Hepatocyte (in vitro differentiated cells): Measurements from ENCODE around the gene LRRC63. TPM values are rescaled to one million over a fixed set of nuclear protein-coding genes. Genes with fewer than 3 reads are reported as not detected.

ENCODE experiments used
- DNase-seq: peaks from one replicate; pipeline ENCODE4 v3.0.0-alpha.2; 2016; ENCODE audit warnings: low spot score
- H2AFZ ChIP-seq: fragments of 200-600 bp; sonication (generic); 2 replicates; pipeline ENCODE4 v1.6.0; 2016; ENCODE audit warnings: antibody characterized with exemption, mild to moderate bottlenecking
- H3K27ac ChIP-seq: fragments of 200-600 bp; sonication (generic); 2 replicates; pipeline ENCODE4 v1.5.1; 2016; ENCODE audit warnings: mild to moderate bottlenecking
- H3K27me3 ChIP-seq: fragments of 200-600 bp; sonication (generic); 2 replicates; pipeline ENCODE4 v1.6.1; 2016
- H3K36me3 ChIP-seq: fragments of 200-600 bp; sonication (generic); replicated peaks from 2 replicates; pipeline ENCODE4 v1.5.1; 2016; ENCODE audit warnings: low read depth; ENCODE audit not compliant: insufficient read depth
- H3K4me1 ChIP-seq: fragments of 200-600 bp; sonication (generic); 2 replicates; pipeline ENCODE4 v1.5.1; 2016; ENCODE audit warnings: mild to moderate bottlenecking, moderate library complexity; ENCODE audit not compliant: insufficient read depth
- H3K4me2 ChIP-seq: fragments of 200-600 bp; sonication (generic); 2 replicates; pipeline ENCODE4 v1.6.0; 2016
- H3K4me3 ChIP-seq: fragments of 200-600 bp; sonication (generic); 2 replicates; pipeline ENCODE4 v1.5.1; 2016; ENCODE audit warnings: mild to moderate bottlenecking
- H3K79me2 ChIP-seq: fragments of 200-600 bp; sonication (generic); 2 replicates; pipeline ENCODE4 v1.6.0; 2017; ENCODE audit warnings: mild to moderate bottlenecking
- H3K9me2 ChIP-seq: fragments of 200-600 bp; sonication (generic); replicated peaks from 2 replicates; pipeline ENCODE4 v1.6.0; 2017; ENCODE audit warnings: mild to moderate bottlenecking; ENCODE audit not compliant: insufficient read depth
- H3K9me3 ChIP-seq: fragments of 200-600 bp; sonication (generic); 2 replicates; pipeline ENCODE4 v1.5.1; 2016; ENCODE audit warnings: low read depth, mild to moderate bottlenecking
- H4K20me1 ChIP-seq: fragments of 200-600 bp; sonication (generic); 2 replicates; pipeline ENCODE4 v1.6.0; 2016; ENCODE audit warnings: mild to moderate bottlenecking; ENCODE audit not compliant: insufficient read depth, poor library complexity, severe bottlenecking
- CTCF ChIP-seq: fragments of 200-600 bp; sonication (generic); IDR thresholded peaks from 2 replicates; pipeline ENCODE4 v1.5.1; 2016; ENCODE audit warnings: antibody characterized with exemption, mild to moderate bottlenecking; ENCODE audit not compliant: poor library complexity
- EZH2 ChIP-seq: fragments of 200-600 bp; sonication (generic); IDR thresholded peaks from 2 replicates; pipeline ENCODE4 v1.6.1; 2016; ENCODE audit warnings: antibody characterized with exemption, mild to moderate bottlenecking, borderline replicate concordance
- EZH2phosphoT487 ChIP-seq: fragments of 200-600 bp; sonication (generic); IDR thresholded peaks from one replicate; pipeline ENCODE4 v1.6.1; 2018; ENCODE audit warnings: antibody characterized with exemption, mild to moderate bottlenecking, low read depth, moderate library complexity; ENCODE audit not compliant: unreplicated experiment, severe bottlenecking
- WGBS: methylation state at CpG from one replicate; pipeline ENCODE4 v1.1.6; 2016; ENCODE audit warnings: low lambda C conversion rate; ENCODE audit errors: missing lambda C conversion rate; 5-methylcytosine and 5-hydroxymethylcytosine counted together
- polyA plus RNA-seq: library from polyadenylated mRNA; unstranded; fragments of >200 nt; fragmentation: Nextera tagmentation; extraction: Ambion mirVana; gene quantifications from 2 replicates; pipeline ENCODE4 v1.2.1, GENCODE V29; 2016
- total RNA-seq: library from RNA; depleted of rRNA; stranded (reverse); fragments of >200 nt; gene quantifications from 2 replicates; pipeline ENCODE4 v1.2.3, GENCODE V29; 2014

Gene LRRC63
- total and polyA plus RNA-seq, 2 experiments from 2014 or later = not detected

- no peaks in the 10 kb centered on the region for H3K4me1 ChIP-seq
- DNase-seq = no peak
- TF ChIP-seq CTCF (no peak), EZH2phosphoT487 (no peak), EZH2 (no peak)
- H3K9me3 ChIP-seq = no peaks in the 10 kb centered on the region
- H3K79me2 ChIP-seq = no peaks in the 10 kb centered on the region
- H4K20me1 ChIP-seq = no peaks in the 10 kb centered on the region
- H3K27me3 ChIP-seq = no peaks in the 10 kb centered on the region
- no peak overlapping the region for H3K4me2 ChIP-seq
- H3K36me3 ChIP-seq = no peaks in the 10 kb centered on the region
- no peaks in the 10 kb centered on the region for H3K9me2 ChIP-seq
- H3K4me3 ChIP-seq = no peak overlapping the region
- H2AFZ ChIP-seq = no peak overlapping the region
- H3K27ac ChIP-seq = no peak overlapping the region
- 84% methylated on average over 7 of the region's 7 CpGs for WGBS
Observed at GRCh38 chr13:46303742-46304385, 92.1 kb downstream of the LRRC63 start.

GRCh38 chr13:46304546-46304945 lies 92.8 kb downstream of the LRRC63 start:
- H3K4me2 ChIP-seq = no peak overlapping the region
- no peaks in the 10 kb centered on the region for H4K20me1 ChIP-seq
- no peak overlapping the region for H3K27ac ChIP-seq
- H3K4me3 ChIP-seq = no peak overlapping the region
- H3K79me2 ChIP-seq = no peaks in the 10 kb centered on the region
- no peaks in the 10 kb centered on the region for H3K9me3 ChIP-seq
- no peaks in the 10 kb centered on the region for H3K36me3 ChIP-seq
- H3K9me2 ChIP-seq = no peaks in the 10 kb centered on the region
- no peak overlapping the region for H2AFZ ChIP-seq
- H3K4me1 ChIP-seq = no peaks in the 10 kb centered on the region
- TF ChIP-seq CTCF = no peak
- TF ChIP-seq EZH2phosphoT487 = no peak
- TF ChIP-seq EZH2 = no peak
- no peak for DNase-seq
- H3K27me3 ChIP-seq = no peaks in the 10 kb centered on the region
- WGBS = 92% methylated on average over 3 of the region's 3 CpGs

GRCh38 chr13:46307554-46307953 lies 95.8 kb downstream of the LRRC63 start:
- TF ChIP-seq CTCF (no peak), EZH2phosphoT487 (no peak), EZH2 (no peak)
- no peak for DNase-seq
- no peaks in the 10 kb centered on the region for H3K4me1 ChIP-seq
- no peaks in the 10 kb centered on the region for H3K9me3 ChIP-seq
- no peak overlapping the region for H3K4me3 ChIP-seq
- H2AFZ ChIP-seq = no peak overlapping the region
- H3K27me3 ChIP-seq = no peaks in the 10 kb centered on the region
- H4K20me1 ChIP-seq = no peaks in the 10 kb centered on the region
- H3K79me2 ChIP-seq = no peaks in the 10 kb centered on the region
- no peak overlapping the region for H3K27ac ChIP-seq
- H3K4me2 ChIP-seq = no peak overlapping the region
- no peaks in the 10 kb centered on the region for H3K9me2 ChIP-seq
- H3K36me3 ChIP-seq = no peaks in the 10 kb centered on the region
- 86% methylated on average over 1 of the region's 1 CpG for WGBS
